ENCODE measurements around the gene CUL2.
"Not testable (repeated sequence)": the region's sequence is repeated elsewhere in the genome, so short reads cannot be mapped to it uniquely, and the experiment has no call there.

CUL2 gene

GRCh38 chr10:34978080-34978479, 112.1 kb downstream of the CUL2 start:
- no peak for DNase-seq (ENCODE audit: low read depth)

- not testable (repeated sequence) for DNase-seq (ENCODE audit: low read depth)
These were observed 113.7 kb downstream of the CUL2 start for GRCh38 chr10:34976380-34976910.

- not testable (repeated sequence) for DNase-seq (ENCODE audit: low read depth)
These were observed 115.6 kb downstream of the CUL2 start for GRCh38 chr10:34974364-34975065.

GRCh38 chr10:34973757-34974156, 116.4 kb downstream of the CUL2 start:
- DNase-seq (ENCODE audit: low read depth): not testable (repeated sequence)

GRCh38 chr10:34973121-34973520, 117.0 kb downstream of the CUL2 start:
- not testable (repeated sequence) for DNase-seq (ENCODE audit: low read depth)

- DNase-seq (ENCODE audit: low read depth): not testable (repeated sequence)
These were observed 117.5 kb downstream of the CUL2 start for GRCh38 chr10:34972591-34972990.

GRCh38 chr10:34971606-34972334, 118.4 kb downstream of the CUL2 start:
- not testable (repeated sequence) for DNase-seq (ENCODE audit: low read depth)

GRCh38 chr10:34969171-34969570, 121.0 kb downstream of the CUL2 start:
- no peak for DNase-seq (ENCODE audit: low read depth)

GRCh38 chr10:34967335-34967880, 122.7 kb downstream of the CUL2 start:
- no peak for DNase-seq (ENCODE audit: low read depth)

- DNase-seq (ENCODE audit: low read depth): no peak
These were observed 123.7 kb downstream of the CUL2 start for GRCh38 chr10:34966451-34966850.

GRCh38 chr10:34966040-34966439, 124.1 kb downstream of the CUL2 start:
- no peak for DNase-seq (ENCODE audit: low read depth)

GRCh38 chr10:34964166-34964800, 125.9 kb downstream of the CUL2 start:
- DNase-seq (ENCODE audit: low read depth): no peak

- DNase-seq (ENCODE audit: low read depth): no peak
These were observed 127.3 kb downstream of the CUL2 start for GRCh38 chr10:34962866-34963265.

GRCh38 chr10:34960983-34961382, 129.2 kb downstream of the CUL2 start:
- no peak for DNase-seq (ENCODE audit: low read depth)

- DNase-seq (ENCODE audit: low read depth): no peak
These were observed 130.4 kb downstream of the CUL2 start for GRCh38 chr10:34959786-34960185.

GRCh38 chr10:34959321-34959720, 130.8 kb downstream of the CUL2 start:
- no peak for DNase-seq (ENCODE audit: low read depth)

All from HS-27A (cell line).